ENCODE results near the gene DENR.

DNA sequence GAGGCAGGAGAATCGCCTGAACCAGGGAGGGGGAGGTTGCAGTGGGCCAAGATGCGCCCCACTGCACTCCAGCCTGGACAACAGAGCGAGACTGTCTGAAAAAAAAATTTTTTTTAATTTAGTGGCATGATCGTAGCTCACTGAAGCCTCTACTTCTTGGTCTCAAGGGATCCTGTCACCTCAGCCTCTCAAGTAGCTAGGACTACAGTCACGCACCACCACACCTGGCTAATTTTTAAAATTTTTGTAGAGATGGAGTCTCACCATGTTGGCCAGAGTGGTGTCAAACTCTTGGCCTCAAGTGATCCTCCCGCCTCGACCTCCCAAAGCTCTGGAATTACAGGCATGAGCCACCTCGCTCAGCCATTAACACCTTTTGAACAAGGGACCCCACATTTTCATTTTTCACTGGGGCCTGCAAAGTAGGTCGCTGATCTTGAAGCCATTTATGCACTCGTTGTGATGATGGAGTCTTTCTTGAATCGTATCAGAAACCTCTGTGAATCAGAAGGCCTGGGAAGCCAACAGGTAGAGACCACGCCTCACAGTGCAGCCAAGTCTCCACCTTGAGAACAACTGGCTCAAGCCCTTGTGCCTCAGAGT, 27.9 kb upstream of the DENR start:
- no peak for TF ChIP-seq GATA2 (IDR thresholded peaks at IDR 0.05; ENCODE audit: low read depth, low read length)
- no peak for TF ChIP-seq GATA3 (IDR thresholded peaks at IDR 0.05; ENCODE audit: low read depth, low read length)

Measured in SH-SY5Y (cell line).